Measurements from ENCODE around the gene POU4F1.
A peak's percentile ranks its signal among the peaks of the same experiment; 100 is the strongest.
"Not testable (repeated sequence)": the region's sequence is repeated elsewhere in the genome, so short reads cannot be mapped to it uniquely, and the experiment has no call there.

Gene POU4F1

GRCh38 chr13:78603240-78603957, at the start of gene POU4F1:
TSS of gene POU4F1 (minus strand) at chr13:78603552. CDS start at chr13:78603326, 226 bp downstream.
- peak; percentile 39 to 42 for DNase-seq

- DNase-seq, result no peak
Observed at GRCh38 chr13:78652651-78653050, 49.3 kb upstream of the POU4F1 start.

GRCh38 chr13:78650717-78651083, 47.3 kb upstream of the POU4F1 start:
- no peak for DNase-seq

- DNase-seq, result no peak
Observed at GRCh38 chr13:78649997-78650716, 46.8 kb upstream of the POU4F1 start.

- DNase-seq, result not testable (repeated sequence)
Observed at GRCh38 chr13:78647109-78647678, 43.8 kb upstream of the POU4F1 start.

- DNase-seq, result no peak
Observed at GRCh38 chr13:78638216-78638615, 34.9 kb upstream of the POU4F1 start.

GRCh38 chr13:78636495-78636894, 33.1 kb upstream of the POU4F1 start:
- no peak for DNase-seq

GRCh38 chr13:78632996-78633395, 29.6 kb upstream of the POU4F1 start:
- no peak for DNase-seq

GRCh38 chr13:78631077-78631476, 27.7 kb upstream of the POU4F1 start:
- no peak for DNase-seq

- DNase-seq, result no peak
Observed at GRCh38 chr13:78630511-78630910, 27.2 kb upstream of the POU4F1 start.

GRCh38 chr13:78625384-78625783, 22.0 kb upstream of the POU4F1 start:
- DNase-seq, result no peak

- no peak for DNase-seq
Observed at GRCh38 chr13:78623132-78623531, 19.8 kb upstream of the POU4F1 start.

- DNase-seq, result no peak
Observed at GRCh38 chr13:78620936-78621470, 17.7 kb upstream of the POU4F1 start.

GRCh38 chr13:78618411-78618810, 15.1 kb upstream of the POU4F1 start:
- DNase-seq, result no peak

GRCh38 chr13:78611040-78611439, 7.7 kb upstream of the POU4F1 start:
- no peak for DNase-seq

GRCh38 chr13:78610381-78610883, 7.1 kb upstream of the POU4F1 start:
- no peak for DNase-seq

- DNase-seq, result no peak
Observed at GRCh38 chr13:78609464-78610205, 6.3 kb upstream of the POU4F1 start.

GRCh38 chr13:78608688-78609463, 5.5 kb upstream of the POU4F1 start:
- no peak for DNase-seq

- DNase-seq, result no peak
Observed at GRCh38 chr13:78608252-78608687, 4.9 kb upstream of the POU4F1 start.

GRCh38 chr13:78607409-78608251, 4.3 kb upstream of the POU4F1 start:
- DNase-seq, result no peak

All from activated CD4-positive, alpha-beta T cell treated with anti-CD3 and anti-CD28 coated beads for 4 hours (primary cell).